ENCODE data around the gene BEND5.

DNA sequence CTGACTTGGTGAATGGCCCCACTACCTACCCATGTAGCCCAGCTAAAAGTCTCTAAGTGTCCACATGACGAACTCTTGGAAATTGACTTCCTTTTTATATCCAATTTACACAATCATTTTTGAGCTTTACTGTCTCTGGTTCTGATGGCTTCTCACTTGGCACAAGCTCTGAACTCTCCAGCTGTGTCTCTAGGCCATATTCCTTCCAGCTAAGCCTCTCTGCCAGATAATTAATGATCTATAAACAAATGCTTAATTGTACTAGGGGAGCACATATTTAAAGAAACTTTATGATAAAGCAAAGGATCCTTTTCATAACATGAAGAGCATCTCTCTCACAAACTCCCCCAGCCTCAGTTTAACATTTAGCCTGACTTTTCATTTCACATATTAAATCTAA, 16.3 kb upstream of the BEND5 start:
- TF ChIP-seq EZH2phosphoT487 (IDR thresholded peaks at IDR 0.05; ENCODE audit: insufficient read depth, low read depth) (no peak), EZH2 (IDR thresholded peaks at IDR 0.05; ENCODE audit: insufficient read depth, poor library complexity, severe bottlenecking) (no peak)

Data from GM23248 (cell line).